ENCODE measurements around the gene GRK4.

GRK4 gene

DNA sequence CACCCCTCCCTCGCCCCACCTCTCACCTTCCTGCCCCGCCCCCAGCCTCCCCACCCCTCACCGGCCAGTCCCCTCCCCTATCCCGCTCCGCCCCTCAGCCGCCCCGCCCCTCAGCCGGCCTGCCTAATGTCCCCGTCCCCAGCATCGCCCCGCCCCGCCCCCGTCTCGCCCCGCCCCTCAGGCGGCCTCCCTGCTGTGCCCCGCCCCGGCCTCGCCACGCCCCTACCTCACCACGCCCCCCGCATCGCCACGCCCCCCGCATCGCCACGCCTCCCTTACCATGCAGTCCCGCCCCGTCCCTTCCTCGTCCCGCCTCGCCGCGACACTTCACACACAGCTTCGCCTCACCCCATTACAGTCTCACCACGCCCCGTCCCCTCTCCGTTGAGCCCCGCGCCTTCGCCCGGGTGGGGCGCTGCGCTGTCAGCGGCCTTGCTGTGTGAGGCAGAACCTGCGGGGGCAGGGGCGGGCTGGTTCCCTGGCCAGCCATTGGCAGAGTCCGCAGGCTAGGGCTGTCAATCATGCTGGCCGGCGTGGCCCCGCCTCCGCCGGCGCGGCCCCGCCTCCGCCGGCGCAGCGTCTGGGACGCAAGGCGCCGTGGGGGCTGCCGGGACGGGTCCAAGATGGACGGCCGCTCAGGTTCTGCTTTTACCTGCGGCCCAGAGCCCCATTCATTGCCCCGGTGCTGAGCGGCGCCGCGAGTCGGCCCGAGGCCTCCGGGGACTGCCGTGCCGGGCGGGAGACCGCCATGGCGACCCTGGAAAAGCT is 110.9 kb downstream of the GRK4 start, which contains the start of the genes HTT and HTT-AS:
Gene HTT (plus strand): TSS at position 604 of the 768 bp plus-strand sequence. CDS start 145 bp downstream, at position 749.
Gene HTT-AS (minus strand): TSS at position 461 of the 768 bp plus-strand sequence.
- DNase-seq: peak; percentile 94

DNA sequence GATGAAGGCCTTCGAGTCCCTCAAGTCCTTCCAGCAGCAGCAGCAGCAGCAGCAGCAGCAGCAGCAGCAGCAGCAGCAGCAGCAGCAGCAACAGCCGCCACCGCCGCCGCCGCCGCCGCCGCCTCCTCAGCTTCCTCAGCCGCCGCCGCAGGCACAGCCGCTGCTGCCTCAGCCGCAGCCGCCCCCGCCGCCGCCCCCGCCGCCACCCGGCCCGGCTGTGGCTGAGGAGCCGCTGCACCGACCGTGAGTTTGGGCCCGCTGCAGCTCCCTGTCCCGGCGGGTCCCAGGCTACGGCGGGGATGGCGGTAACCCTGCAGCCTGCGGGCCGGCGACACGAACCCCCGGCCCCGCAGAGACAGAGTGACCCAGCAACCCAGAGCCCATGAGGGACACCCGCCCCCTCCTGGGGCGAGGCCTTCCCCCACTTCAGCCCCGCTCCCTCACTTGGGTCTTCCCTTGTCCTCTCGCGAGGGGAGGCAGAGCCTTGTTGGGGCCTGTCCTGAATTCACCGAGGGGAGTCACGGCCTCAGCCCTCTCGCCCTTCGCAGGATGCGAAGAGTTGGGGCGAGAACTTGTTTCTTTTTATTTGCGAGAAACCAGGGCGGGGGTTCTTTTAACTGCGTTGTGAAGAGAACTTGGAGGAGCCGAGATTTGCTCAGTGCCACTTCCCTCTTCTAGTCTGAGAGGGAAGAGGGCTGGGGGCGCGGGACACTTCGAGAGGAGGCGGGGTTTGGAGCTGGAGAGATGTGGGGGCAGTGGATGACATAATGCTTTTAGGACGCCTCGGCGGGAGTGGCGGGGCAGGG is 111.7 kb downstream of the GRK4 start:
- DNase-seq: peak; percentile 51

DNA sequence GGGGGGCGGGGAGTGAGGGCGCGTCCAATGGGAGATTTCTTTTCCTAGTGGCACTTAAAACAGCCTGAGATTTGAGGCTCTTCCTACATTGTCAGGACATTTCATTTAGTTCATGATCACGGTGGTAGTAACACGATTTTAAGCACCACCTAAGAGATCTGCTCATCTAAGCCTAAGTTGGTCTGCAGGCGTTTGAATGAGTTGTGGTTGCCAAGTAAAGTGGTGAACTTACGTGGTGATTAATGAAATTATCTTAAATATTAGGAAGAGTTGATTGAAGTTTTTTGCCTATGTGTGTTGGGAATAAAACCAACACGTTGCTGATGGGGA is 112.2 kb downstream of the GRK4 start:
- no peak for DNase-seq

DNA sequence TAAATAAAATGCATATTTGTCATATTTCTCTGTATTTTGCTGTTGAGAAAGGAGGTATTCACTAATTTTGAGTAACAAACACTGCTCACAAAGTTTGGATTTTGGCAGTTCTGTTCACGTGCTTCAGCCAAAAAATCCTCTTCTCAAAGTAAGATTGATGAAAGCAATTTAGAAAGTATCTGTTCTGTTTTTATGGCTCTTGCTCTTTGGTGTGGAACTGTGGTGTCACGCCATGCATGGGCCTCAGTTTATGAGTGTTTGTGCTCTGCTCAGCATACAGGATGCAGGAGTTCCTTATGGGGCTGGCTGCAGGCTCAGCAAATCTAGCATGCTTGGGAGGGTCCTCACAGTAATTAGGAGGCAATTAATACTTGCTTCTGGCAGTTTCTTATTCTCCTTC is 114.4 kb downstream of the GRK4 start:
- DNase-seq: no peak

DNA sequence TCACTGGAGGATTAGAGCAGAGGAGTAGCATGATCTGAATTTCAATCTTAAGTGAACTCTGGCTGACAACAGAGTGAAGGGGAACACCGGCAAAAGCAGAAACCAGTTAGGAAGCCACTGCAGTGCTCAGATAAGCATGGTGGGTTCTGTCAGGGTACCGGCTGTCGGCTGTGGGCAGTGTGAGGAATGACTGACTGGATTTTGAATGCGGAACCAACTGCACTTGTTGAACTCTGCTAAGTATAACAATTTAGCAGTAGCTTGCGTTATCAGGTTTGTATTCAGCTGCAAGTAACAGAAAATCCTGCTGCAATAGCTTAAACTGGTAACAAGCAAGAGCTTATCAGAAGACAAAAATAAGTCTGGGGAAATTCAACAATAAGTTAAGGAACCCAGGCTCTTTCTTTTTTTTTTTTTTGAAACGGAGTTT is 116.3 kb downstream of the GRK4 start:
- DNase-seq: no peak

DNA sequence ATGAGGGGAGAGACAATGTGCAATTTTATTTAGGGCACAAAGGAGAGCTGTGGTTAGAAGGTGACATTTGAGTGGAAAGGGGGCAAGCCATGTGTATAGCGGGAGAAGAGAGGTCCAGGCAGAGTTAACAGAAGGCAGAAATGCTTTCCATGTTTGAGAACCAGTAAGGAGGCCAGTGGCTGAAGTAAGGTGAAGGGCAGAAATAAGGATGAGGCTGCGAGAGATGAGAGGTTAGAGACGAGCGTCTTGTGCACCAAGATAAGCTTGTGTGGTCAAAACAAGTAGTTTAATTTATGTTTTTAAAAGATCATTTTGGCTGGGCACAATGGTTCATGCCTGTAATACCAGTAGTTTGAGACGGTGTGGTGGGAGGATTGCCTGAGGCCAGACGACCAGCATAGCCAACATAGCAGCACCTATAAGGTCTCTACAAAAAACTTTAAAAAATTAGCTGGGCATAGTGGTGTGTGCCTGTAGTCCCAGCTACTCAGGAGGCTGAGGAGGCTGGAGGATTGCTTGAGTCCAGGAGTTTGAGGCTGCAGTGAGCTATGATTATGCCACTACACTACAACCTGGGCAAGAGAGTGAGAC is 119.6 kb downstream of the GRK4 start:
- no peak for DNase-seq

DNA sequence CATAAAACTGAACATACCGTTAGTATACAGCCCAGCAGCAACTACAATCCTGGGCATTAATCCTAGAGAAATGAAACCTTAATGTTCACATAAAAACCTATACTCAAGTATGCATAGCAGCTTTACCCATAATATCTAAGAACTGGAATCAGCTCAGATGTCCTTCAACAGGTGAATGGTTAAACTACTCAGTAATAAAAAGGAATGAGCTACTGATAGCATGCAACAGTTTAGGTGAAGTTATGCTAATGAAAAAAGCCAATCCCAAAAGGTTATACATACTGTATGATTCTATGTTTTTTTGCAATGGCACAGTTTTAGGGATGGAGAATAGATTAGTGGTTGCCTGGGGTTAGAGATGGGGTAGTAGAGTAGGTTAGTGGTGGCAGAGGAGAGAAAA is 120.4 kb downstream of the GRK4 start:
- no peak for DNase-seq

DNA sequence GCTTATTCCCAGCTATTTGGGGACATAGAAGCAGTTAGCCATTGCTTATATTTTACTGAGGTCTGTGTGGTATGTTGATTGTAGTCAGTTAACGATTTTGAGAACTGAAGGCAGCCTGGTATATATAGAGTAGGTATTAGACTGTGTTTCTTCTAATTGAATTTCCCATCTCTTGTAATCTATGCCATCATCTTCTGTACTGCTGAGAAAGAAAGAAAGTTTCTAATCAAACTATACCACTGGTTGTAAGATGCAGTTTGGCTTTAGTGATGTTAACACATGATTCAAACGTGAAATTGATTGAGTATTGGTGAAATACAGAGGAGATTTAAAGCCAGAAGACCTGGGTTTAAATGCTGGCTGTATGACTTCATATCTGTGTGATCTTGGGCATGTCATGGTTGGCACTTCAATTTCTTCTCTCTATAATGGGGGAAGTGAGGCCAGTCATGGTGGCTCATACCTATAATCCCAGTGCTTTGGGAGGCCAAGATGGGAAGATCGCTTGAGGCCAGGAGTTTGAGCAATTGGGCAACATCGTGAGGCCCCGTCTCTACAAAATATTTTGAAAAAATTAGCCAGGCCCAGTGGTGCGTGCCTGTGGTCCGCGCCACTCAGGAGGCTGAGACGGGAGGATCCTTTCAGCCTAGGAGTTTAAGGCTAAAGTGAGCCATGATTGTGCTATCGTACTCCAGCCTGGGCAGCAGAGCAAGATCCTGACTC is 122.7 kb downstream of the GRK4 start:
- no peak for DNase-seq

DNA sequence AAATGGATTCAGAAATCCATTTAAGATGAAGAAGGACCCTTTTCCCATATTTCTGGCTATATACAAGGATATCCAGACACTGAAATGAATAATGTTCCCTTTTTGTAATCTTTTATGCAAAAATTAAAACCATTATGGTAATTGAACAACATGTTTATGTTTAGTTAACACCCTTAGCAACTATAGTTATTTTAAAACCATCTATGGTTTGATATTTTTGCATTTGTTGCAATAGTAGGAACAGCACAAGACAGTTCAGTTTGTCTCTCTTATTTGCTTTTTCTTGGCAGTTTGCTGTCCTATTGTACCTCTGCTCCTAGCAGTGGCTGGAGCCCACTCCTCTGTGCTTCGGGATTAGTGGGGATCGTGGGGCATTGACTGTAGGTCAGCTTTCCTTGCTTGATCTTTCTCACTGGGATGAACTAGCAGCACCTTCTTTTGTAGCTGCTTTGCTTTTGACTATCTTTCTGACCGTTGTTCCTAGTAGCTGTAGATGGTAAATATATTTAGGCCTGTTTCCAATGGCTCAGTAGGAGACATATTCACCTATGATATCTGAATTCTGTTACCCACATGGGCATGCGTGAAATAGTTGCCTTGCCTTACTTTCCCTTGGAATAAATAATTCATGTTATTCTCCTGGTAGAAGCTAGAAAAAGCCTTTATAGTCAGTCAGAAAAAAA is 123.9 kb downstream of the GRK4 start:
- DNase-seq: no peak

Data from activated CD4-positive, CD25-positive, alpha-beta regulatory T cell treated with anti-CD3 and anti-CD28 coated beads, Interleukin-2, amount 50 U/mL, for 72 hours (primary cell).